ENCODE data around the gene DACH1.

GRCh38 chr13:71886880-71887279, 19.9 kb upstream of the DACH1 start:
- TF ChIP-seq POLR2A (IDR thresholded peaks at IDR 0.05; ENCODE audit: low read depth, low read length) (no peak), POLR2AphosphoS5 (IDR thresholded peaks at IDR 0.05; ENCODE audit: low read depth, low read length) (no peak)
